Keratinocyte (primary cell): ENCODE measurements around the gene STIM1. TPM values are rescaled to one million over a fixed set of nuclear protein-coding genes. Genes with fewer than 3 reads are reported as not detected.

ENCODE experiments used
- DNase-seq: peaks from one replicate; pipeline ENCODE4 v3.0.0-alpha.2; 2011; ENCODE audit warnings: low read depth, missing footprints, low spot score
- FAIRE-seq: peaks from 2 replicates; lab custom pipeline; 2011; peaks lifted over from hg19 to GRCh38; lab: Jason Lieb, UNC
- H2AFZ ChIP-seq: 2 replicates; pipeline ENCODE4 v1.6.0; 2012; ENCODE audit warnings: low read length, control low read depth, inconsistent platforms; ENCODE audit not compliant: control insufficient read depth
- H3K27ac ChIP-seq: 2 replicates; pipeline ENCODE4 v1.5.1; 2011; ENCODE audit warnings: low read length; ENCODE audit not compliant: control insufficient read depth, insufficient read depth
- H3K27me3 ChIP-seq: 3 replicates; pipeline ENCODE4 v1.6.0; 2011; ENCODE audit warnings: low read length; ENCODE audit not compliant: control insufficient read depth, insufficient read depth; ENCODE audit errors: extremely low read depth
- H3K36me3 ChIP-seq, 2 experiments: 2 replicates in 1 of 2; 3 replicates in 1 of 2; pipeline ENCODE4 v1.5.1; 2011; ENCODE audit warnings: low read length in 2 of 2, mild to moderate bottlenecking in 1 of 2; ENCODE audit not compliant: control insufficient read depth in 2 of 2, insufficient read depth in 2 of 2; ENCODE audit errors: extremely low read depth in 1 of 2
- H3K4me1 ChIP-seq: 3 replicates; pipeline ENCODE4 v1.5.1; 2011; ENCODE audit warnings: low read length; ENCODE audit not compliant: control insufficient read depth, insufficient read depth; ENCODE audit errors: extremely low read depth
- H3K4me2 ChIP-seq: 3 replicates; pipeline ENCODE4 v1.6.0; 2011; ENCODE audit warnings: low read depth, low read length; ENCODE audit not compliant: control insufficient read depth, insufficient read depth; ENCODE audit errors: extremely low read depth
- H3K4me3 ChIP-seq, 3 experiments: fragments of 200-600 bp in 1 of 3; sonication (generic) in 1 of 3; 2 replicates in 2 of 3; 3 replicates in 1 of 3; pipeline ENCODE4 v1.5.1; 2011 to 2016; ENCODE audit warnings: low read length in 3 of 3, mild to moderate bottlenecking in 3 of 3, control low read depth in 2 of 3, inconsistent platforms in 1 of 3, low read depth in 1 of 3, mixed read lengths in 1 of 3, mixed run types in 1 of 3, moderate library complexity in 1 of 3; ENCODE audit not compliant: control insufficient read depth in 2 of 3, insufficient read depth in 2 of 3; ENCODE audit errors: extremely low read depth in 1 of 3
- H3K79me2 ChIP-seq: 2 replicates; pipeline ENCODE4 v1.6.0; 2012; ENCODE audit warnings: low read length; ENCODE audit not compliant: control insufficient read depth, insufficient read depth
- H3K9ac ChIP-seq: 3 replicates; pipeline ENCODE4 v1.6.0; 2011; ENCODE audit warnings: low read length; ENCODE audit not compliant: control insufficient read depth, insufficient read depth; ENCODE audit errors: extremely low read depth
- H3K9me1 ChIP-seq: 3 replicates; pipeline ENCODE4 v1.6.0; 2011; ENCODE audit warnings: low read length; ENCODE audit not compliant: control insufficient read depth, insufficient read depth; ENCODE audit errors: extremely low read depth
- H3K9me3 ChIP-seq: 2 replicates; pipeline ENCODE4 v1.5.1; 2012; ENCODE audit warnings: low read depth, low read length; ENCODE audit not compliant: control insufficient read depth
- H4K20me1 ChIP-seq: 3 replicates; pipeline ENCODE4 v1.6.0; 2011; ENCODE audit warnings: low read length; ENCODE audit not compliant: control insufficient read depth, insufficient read depth; ENCODE audit errors: extremely low read depth
- CTCF ChIP-seq, 3 experiments: IDR thresholded peaks in 1 of 3; conservative IDR thresholded peaks in 1 of 3; optimal IDR thresholded peaks in 1 of 3; 2 replicates in 2 of 3; 3 replicates in 1 of 3; pipeline versions ENCODE3 to v1.5.1; 2011; ENCODE audit warnings: low read length in 3 of 3, mild to moderate bottlenecking in 3 of 3, moderate library complexity in 2 of 3, control low read depth in 1 of 3, inconsistent platforms in 1 of 3; ENCODE audit not compliant: insufficient read depth in 2 of 3; ENCODE audit errors: extremely low read depth in 1 of 3
- EZH2 ChIP-seq: IDR thresholded peaks from one replicate; pipeline ENCODE4 v1.6.1; 2012; ENCODE audit warnings: inconsistent platforms, mild to moderate bottlenecking, low read length, moderate library complexity
- dilution Hi-C: fragments of 300-500 bp; cut with MboI; formaldehyde crosslinking; loops from one replicate; pipeline ENCODE4 v1.7.0; 2020; ENCODE audit warnings: low sequenced_read_pairs; ENCODE audit not compliant: extremely low pct_ligation_motif_present
- polyA plus RNA-seq, 5 experiments: library from polyadenylated mRNA; depleted of rRNA in 3 of 5; stranded (reverse) in 3 of 5; stranded (forward) in 1 of 5; unstranded in 1 of 5; fragments of >200 nt; gene quantifications; 1 replicate in 1 of 5; 2 replicates in 3 of 5; 3 replicates in 1 of 5; pipeline versions ENCODE4 v1.2.1 to v1.2.3, GENCODE V29; 2011 to 2012; ENCODE audit warnings: missing spikeins in 2 of 5, low read depth in 1 of 5, low replicate concordance in 1 of 5

Gene STIM1
- polyA plus RNA-seq, 1 donor (not counting 4 experiments of a cell fraction or from before 2014, with no cell fraction given) = 23.7 TPM

GRCh38 chr11:4025248-4025966, 169.9 kb downstream of the STIM1 start:
- Histone ChIP-seq H3K27me3 (no peaks in the 10 kb centered on the region), H3K4me3 (no peak overlapping the region), H3K9me1 (no peaks in the 10 kb centered on the region), H3K36me3 (peaks cover 0 to 1% of the 10 kb centered on the region in 2 experiments), H3K9me3 (no peaks in the 10 kb centered on the region), H4K20me1 (no peaks in the 10 kb centered on the region), H3K9ac (no peak overlapping the region), H3K79me2 (no peaks in the 10 kb centered on the region), H2AFZ (no peak overlapping the region), H3K4me2 (no peak overlapping the region), H3K4me1 (peaks cover 3% of the 10 kb centered on the region), H3K27ac (no peak overlapping the region)
- DNase-seq (no peak), FAIRE-seq (no peak)
- dilution Hi-C loops = no loop called here
- TF ChIP-seq CTCF (optimal IDR thresholded peaks at IDR 0.05 in 1 of 3, IDR thresholded peaks at IDR 0.05 in 1 of 3, conservative IDR thresholded peaks at IDR 0.05 in 1 of 3; ENCODE audit: extremely low read depth in 1 of 3, insufficient read depth in 2 of 3, low read length in 3 of 3) = no peak
- TF ChIP-seq EZH2 = no peak

- no peak overlapping the region for H3K4me3 ChIP-seq
- H3K9ac ChIP-seq = no peak overlapping the region
- no peaks in the 10 kb centered on the region for H4K20me1 ChIP-seq
- H3K9me3 ChIP-seq = no peaks in the 10 kb centered on the region
- no peaks in the 10 kb centered on the region for H3K79me2 ChIP-seq
- H3K36me3 ChIP-seq = peaks cover 0 to 1% of the 10 kb centered on the region in 2 experiments
- no peak overlapping the region for H3K4me2 ChIP-seq
- no peak overlapping the region for H3K27ac ChIP-seq
- FAIRE-seq (no peak), DNase-seq (no peak)
- peaks cover 3% of the 10 kb centered on the region for H3K4me1 ChIP-seq
- dilution Hi-C loops = no loop called here
- H3K27me3 ChIP-seq = no peaks in the 10 kb centered on the region
- no peak overlapping the region for H2AFZ ChIP-seq
- TF ChIP-seq EZH2 (no peak), CTCF (optimal IDR thresholded peaks at IDR 0.05 in 1 of 3, IDR thresholded peaks at IDR 0.05 in 1 of 3, conservative IDR thresholded peaks at IDR 0.05 in 1 of 3; ENCODE audit: extremely low read depth in 1 of 3, insufficient read depth in 2 of 3, low read length in 3 of 3) (no peak)
- no peaks in the 10 kb centered on the region for H3K9me1 ChIP-seq
Measured at GRCh38 chr11:4025967-4026324, 170.5 kb downstream of the STIM1 start.
